Activated naive CD8-positive, alpha-beta T cell treated with anti-CD3 and anti-CD28 coated beads, Interleukin-2, amount 10 ng/mL, durations not matched to agents 7 days and 5 days (primary cell): ENCODE data around the gene ZFAND3. TPM values are rescaled to one million over a fixed set of nuclear protein-coding genes. Genes with fewer than 3 reads are reported as not detected.

Experiments used
- ATAC-seq: fragments of 150-1000 bp; cut with Tn5 transposase; one replicate; pipeline ENCODE4 v1.10.0; 2021; ENCODE audit warnings: low read depth, moderate library complexity
- POLR2A ChIA-PET: fragments of 350-600 bp; sonication (Branson Sonifier 250); formaldehyde crosslinking; loops from one replicate; lab custom pipeline; 2021; ENCODE audit warnings: antibody characterized with exemption; lab: Charles Lee
- DNase-seq: peaks from one replicate; pipeline ENCODE4 v3.0.0; 2021
- H3K27ac Mint-ChIP-seq: one replicate; pipeline ENCODE4 v1.8.0; 2022; ENCODE audit warnings: mild to moderate bottlenecking, mixed read lengths
- H3K27me3 Mint-ChIP-seq: one replicate; pipeline ENCODE4 v1.8.0; 2022; ENCODE audit warnings: mild to moderate bottlenecking, moderate library complexity, mixed read lengths
- H3K36me3 Mint-ChIP-seq: one replicate; pipeline ENCODE4 v1.8.0; 2021; ENCODE audit warnings: mild to moderate bottlenecking, mixed read lengths
- H3K4me1 Mint-ChIP-seq: one replicate; pipeline ENCODE4 v1.8.0; 2021; ENCODE audit warnings: mixed read lengths
- H3K4me3 Mint-ChIP-seq: one replicate; pipeline ENCODE4 v1.8.0; 2022; ENCODE audit warnings: mild to moderate bottlenecking, moderate library complexity, mixed read lengths
- H3K9me3 Mint-ChIP-seq: one replicate; pipeline ENCODE4 v1.8.0; 2021; ENCODE audit warnings: mixed read lengths
- total RNA-seq, 2 experiments: library from RNA; stranded (reverse); gene quantifications; one replicate each; pipeline ENCODE4 v1.2.3, GENCODE V29; 2021

ZFAND3 gene
- total RNA-seq, 2 experiments from 2014 or later: 35.7 to 36.3 TPM

DNA sequence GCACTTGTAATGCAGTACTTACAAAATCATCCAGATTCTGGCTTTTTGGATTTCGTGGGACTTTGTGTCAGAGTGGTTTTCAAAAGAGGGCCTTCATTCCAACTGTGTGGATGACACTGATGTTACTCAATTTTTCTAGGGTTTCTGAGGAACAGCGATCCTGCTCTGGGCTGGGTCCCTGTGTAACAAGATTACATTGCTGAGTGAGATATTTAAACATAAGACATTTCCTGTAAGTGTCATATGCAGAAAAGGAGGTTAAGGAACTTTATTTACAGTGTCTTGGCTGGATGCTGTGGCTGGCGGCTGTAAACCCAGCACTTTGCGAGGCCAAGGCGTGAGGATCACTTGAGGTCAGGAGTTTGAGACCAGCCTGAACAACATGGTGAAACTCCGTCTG, 6.7 kb downstream of the ZFAND3 start:
- POLR2A ChIA-PET: interaction anchor here (0.7 to 2.3 kb wide), 2 partner anchors 7 to 1238 kb away, joined by 3 to 19 read pairs; partner anchors contain the start of gene ZFAND3
- Mint-ChIP-seq H3K9me3 (no peaks in the 10 kb centered on the region), H3K4me1 (peaks cover 44% of the 10 kb centered on the region), H3K4me3 (no peak overlapping the region), H3K27me3 (no peaks in the 10 kb centered on the region), H3K36me3 (peaks cover 3% of the 10 kb centered on the region), H3K27ac (no peak overlapping the region)
- no peak for ATAC-seq
- no peak for DNase-seq

DNA sequence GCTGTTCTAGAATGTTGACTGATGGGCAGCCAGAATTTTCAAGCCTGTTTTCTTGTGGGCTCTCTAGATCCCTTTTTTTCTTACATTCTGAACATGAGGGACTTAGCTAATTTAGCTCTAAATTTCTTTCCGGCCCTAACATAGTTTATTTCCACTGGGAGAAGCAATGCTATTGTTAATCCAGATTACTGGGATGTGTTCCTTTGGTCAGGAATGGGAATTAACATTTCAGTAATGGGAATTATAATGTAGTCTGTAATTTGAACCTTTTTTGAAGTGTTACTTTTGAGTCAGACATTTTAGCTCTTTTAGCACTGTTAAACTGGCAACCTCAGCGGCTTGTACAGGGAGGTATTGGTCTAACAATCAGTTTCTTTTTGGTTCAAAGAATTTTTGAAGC, 7.5 kb downstream of the ZFAND3 start:
- peaks cover 38% of the 10 kb centered on the region for H3K4me1 Mint-ChIP-seq
- no peaks in the 10 kb centered on the region for H3K9me3 Mint-ChIP-seq
- H3K4me3 Mint-ChIP-seq: no peak overlapping the region
- H3K27me3 Mint-ChIP-seq: no peaks in the 10 kb centered on the region
- ATAC-seq: no peak
- DNase-seq: no peak
- no peak overlapping the region for H3K27ac Mint-ChIP-seq
- POLR2A ChIA-PET: interaction anchor here (2.3 kb wide), 1 partner anchor 8 kb away, joined by 19 read pairs; the partner anchor contains the start of gene ZFAND3
- H3K36me3 Mint-ChIP-seq: peaks cover 9% of the 10 kb centered on the region

DNA sequence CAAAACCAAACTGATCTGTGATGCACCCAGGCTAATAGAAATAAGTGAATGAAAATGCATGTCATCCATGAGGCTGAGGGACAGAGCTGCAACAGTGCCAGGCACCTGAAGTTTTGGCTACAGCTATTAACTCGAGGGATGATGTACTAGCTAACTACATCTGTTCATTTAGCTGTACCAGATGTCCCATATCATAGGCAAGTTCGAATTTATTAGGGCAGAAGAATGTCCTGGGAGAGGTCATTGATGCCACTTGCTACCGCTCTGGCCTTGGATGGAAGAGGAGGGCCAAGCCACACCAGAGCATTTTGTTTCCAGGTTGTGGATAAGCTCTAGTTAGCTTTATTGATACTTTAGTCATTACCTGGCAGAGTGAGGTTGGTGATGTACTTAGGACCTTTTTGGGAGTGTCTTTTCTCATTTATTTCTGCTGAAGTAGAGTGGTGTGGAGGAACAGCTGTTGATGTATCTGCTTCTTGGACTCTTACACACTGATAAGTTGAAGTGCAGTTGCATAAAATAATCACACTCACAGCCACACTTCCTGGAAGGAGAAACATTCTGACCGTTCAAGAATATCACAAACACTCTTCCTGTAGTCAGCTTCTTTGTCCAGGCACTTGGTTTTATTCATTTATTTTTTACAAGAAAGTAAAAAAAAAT, 8.2 kb downstream of the ZFAND3 start:
- peaks cover 13% of the 10 kb centered on the region for H3K36me3 Mint-ChIP-seq
- no peak for DNase-seq
- H3K4me3 Mint-ChIP-seq: no peak overlapping the region
- POLR2A ChIA-PET: interaction anchor here (2.3 kb wide), 1 partner anchor 9 kb away, joined by 19 read pairs; the partner anchor contains the start of gene ZFAND3
- peaks cover 36% of the 10 kb centered on the region for H3K4me1 Mint-ChIP-seq
- H3K9me3 Mint-ChIP-seq: no peaks in the 10 kb centered on the region
- no peak overlapping the region for H3K27ac Mint-ChIP-seq
- no peak for ATAC-seq
- H3K27me3 Mint-ChIP-seq: no peaks in the 10 kb centered on the region

DNA sequence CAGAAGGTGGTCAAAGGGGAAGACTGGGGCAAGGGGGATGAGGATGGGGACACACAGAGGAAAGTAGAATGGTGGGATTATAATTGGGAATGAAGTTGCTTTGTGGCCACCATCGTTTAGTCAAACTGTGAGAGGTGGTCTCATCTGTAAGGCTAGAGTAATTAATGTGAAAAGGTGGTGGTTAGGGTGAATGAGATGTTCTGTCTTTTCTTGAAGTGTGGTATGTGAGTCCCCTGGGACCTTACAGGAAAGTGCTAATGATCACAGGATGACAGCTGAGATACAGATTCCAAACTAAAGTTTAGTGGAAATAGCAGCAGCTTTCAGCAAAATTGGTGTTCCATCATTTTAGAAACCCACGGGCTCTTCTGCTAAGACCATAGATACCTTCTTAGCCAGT, 10.7 kb downstream of the ZFAND3 start:
- no peak overlapping the region for H3K4me3 Mint-ChIP-seq
- H3K36me3 Mint-ChIP-seq: peaks cover 26% of the 10 kb centered on the region
- ATAC-seq (no peak), DNase-seq (no peak)
- H3K27me3 Mint-ChIP-seq: no peaks in the 10 kb centered on the region
- H3K27ac Mint-ChIP-seq: no peak overlapping the region
- no peaks in the 10 kb centered on the region for H3K9me3 Mint-ChIP-seq
- POLR2A ChIA-PET: no interaction called here
- H3K4me1 Mint-ChIP-seq: peaks cover 31% of the 10 kb centered on the region

DNA sequence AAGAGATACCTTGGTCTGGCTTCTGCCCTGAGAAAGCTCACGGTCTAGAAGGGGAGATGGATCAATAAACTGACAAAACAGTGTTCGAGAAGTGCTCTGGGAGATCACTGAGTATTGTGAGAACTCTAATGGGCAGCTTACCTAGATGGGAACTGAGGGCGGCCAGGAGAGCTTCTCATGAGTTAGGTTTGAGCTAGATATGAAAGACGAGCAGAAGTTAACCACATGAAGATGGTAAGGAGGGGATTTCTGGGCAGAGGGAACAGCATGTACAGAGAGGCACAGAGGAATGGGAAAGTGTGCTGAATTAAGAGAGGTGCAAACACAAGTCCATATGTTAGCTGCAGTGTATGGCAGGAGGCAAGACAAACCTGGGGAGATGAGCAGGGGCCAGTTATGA, 11.9 kb downstream of the ZFAND3 start:
- Mint-ChIP-seq H3K36me3 (peaks cover 26% of the 10 kb centered on the region), H3K4me1 (peaks cover 28% of the 10 kb centered on the region), H3K9me3 (no peaks in the 10 kb centered on the region), H3K27me3 (no peaks in the 10 kb centered on the region), H3K27ac (no peak overlapping the region), H3K4me3 (no peak overlapping the region)
- POLR2A ChIA-PET: interaction anchor here (0.5 to 0.7 kb wide), 2 partner anchors 12 to 13 kb away, joined by 3 read pairs; no protein-coding TSS in a partner anchor
- ATAC-seq: no peak
- DNase-seq: no peak

DNA sequence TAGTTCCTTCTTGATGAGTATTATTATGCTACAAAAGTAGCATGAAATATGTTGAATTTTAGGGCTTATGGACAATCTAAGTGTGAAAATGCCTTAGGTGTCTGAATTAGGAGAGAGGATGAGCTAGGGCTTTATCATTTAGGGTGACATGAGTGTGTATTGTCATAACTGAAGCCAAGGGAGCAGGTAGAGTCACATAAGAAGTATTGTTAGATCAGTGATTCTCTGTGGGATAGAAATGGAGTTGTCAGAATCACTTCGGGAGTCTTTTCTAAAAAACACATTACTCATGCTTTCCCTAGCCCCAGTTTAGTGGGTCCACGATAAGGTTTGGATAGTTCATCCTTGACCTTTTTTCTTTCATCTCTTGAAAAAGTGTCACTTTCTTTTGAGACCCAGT, 16.4 kb downstream of the ZFAND3 start:
- Mint-ChIP-seq H3K4me1 (peaks cover 12% of the 10 kb centered on the region), H3K27me3 (no peaks in the 10 kb centered on the region), H3K9me3 (no peaks in the 10 kb centered on the region), H3K4me3 (no peak overlapping the region), H3K36me3 (peaks cover 38% of the 10 kb centered on the region), H3K27ac (no peak overlapping the region)
- POLR2A ChIA-PET: no interaction called here
- DNase-seq (no peak), ATAC-seq (no peak)

DNA sequence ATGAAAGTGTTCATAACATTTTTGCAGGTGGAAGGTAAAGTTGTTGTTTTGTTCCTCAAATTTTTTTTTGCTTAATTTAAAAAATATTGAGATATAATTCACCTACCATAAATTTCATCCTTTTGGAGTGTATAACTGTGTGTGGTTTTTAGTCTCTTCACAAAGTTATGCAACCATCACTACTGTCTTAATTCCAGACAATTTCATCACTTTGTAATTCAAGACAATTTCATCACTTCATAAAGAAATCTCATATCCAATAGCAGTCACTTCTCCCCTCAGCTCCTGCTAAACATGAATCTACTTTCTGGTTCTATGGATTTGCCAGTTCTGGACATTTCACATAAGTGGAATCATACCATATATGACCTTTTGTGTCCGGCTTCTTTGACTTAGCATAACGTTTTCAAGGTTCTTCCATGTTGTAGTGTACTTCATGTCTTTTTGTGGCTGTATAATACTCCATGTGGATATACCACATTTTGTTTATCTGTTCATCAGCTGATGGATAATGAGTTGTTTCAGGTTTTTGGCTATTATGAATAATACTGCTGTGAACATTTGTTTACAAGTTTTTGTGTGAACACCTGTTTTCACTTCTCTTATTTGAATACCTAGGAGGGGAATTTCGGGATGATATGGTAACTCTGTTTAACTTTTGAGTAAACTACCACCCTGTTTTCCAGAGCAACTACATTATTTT, 18.8 kb downstream of the ZFAND3 start:
- peaks cover 29% of the 10 kb centered on the region for H3K36me3 Mint-ChIP-seq
- peaks cover 5% of the 10 kb centered on the region for H3K4me1 Mint-ChIP-seq
- POLR2A ChIA-PET: no interaction called here

DNA sequence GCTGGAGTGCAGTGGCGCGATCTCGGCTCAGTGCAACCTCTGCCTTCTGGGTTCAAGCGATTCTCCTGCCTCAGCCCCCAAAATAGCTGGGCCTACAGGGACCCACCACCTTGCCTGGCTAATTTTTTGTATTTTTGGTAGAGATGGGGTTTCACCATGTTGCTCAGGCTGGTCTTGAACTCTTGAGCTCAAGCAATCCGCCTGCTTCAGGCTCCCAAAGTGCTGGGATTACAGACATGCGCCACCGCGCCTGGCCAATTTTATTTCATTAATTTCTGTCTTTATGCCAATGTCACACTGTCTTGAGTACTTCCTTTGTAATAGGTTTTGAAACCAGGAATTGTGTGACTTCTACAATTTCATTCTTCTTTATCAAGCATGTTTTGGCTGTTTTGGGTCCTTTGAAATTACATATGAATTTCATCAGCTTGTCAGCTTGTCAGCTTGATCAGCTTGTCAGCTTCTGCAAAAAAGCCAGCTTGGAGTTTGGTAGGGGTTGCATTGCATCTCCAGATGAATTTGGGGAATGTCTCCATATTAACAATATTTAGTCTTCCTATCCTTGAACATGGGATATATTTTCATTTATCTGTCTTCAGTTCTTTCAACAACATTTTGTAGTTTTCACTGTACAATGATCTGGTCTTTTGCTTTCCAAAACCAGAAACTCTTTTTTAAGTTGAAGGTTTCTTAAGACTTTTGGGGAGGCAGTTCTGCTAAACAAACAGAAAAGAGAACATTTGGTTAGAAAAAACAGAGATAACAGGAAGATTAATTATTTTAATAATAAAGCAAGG, 20.8 kb downstream of the ZFAND3 start:
- DNase-seq (no peak), ATAC-seq (no peak)
- H3K27ac Mint-ChIP-seq: no peak overlapping the region
- H3K27me3 Mint-ChIP-seq: no peaks in the 10 kb centered on the region
- no peak overlapping the region for H3K4me3 Mint-ChIP-seq
- POLR2A ChIA-PET: no interaction called here
- H3K36me3 Mint-ChIP-seq: peaks cover 29% of the 10 kb centered on the region
- H3K9me3 Mint-ChIP-seq: no peaks in the 10 kb centered on the region
- H3K4me1 Mint-ChIP-seq: peaks cover 5% of the 10 kb centered on the region

More for the DNA sequence above, 18.8 kb downstream of the ZFAND3 start:
- Mint-ChIP-seq H3K9me3 (no peaks in the 10 kb centered on the region), H3K27ac (no peak overlapping the region), H3K27me3 (no peaks in the 10 kb centered on the region), H3K4me3 (no peak overlapping the region)
- ATAC-seq: no peak
- DNase-seq: no peak

DNA sequence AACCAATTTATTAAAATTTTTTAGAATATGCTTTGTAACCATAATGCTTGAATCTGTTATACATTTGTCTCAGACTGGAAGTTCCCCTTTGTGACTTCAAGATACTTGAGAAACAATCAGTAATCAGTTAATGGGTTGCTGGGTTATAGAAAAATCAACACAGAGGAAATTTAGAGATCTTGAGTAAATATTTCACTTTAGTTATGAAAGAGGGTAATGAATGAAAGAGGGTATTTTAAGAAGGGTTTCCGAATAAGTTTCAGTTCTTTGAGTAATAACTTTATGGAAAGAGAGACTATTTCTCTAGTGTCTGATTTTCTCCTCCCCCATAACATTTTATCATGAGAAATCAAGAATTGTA, 21.4 kb downstream of the ZFAND3 start:
- H3K4me1 Mint-ChIP-seq: peaks cover 5% of the 10 kb centered on the region
- no peaks in the 10 kb centered on the region for H3K27me3 Mint-ChIP-seq
- no peak overlapping the region for H3K4me3 Mint-ChIP-seq
- H3K9me3 Mint-ChIP-seq: no peaks in the 10 kb centered on the region
- H3K36me3 Mint-ChIP-seq: peaks cover 29% of the 10 kb centered on the region
- POLR2A ChIA-PET: no interaction called here
- ATAC-seq: no peak
- H3K27ac Mint-ChIP-seq: no peak overlapping the region
- DNase-seq: no peak

DNA sequence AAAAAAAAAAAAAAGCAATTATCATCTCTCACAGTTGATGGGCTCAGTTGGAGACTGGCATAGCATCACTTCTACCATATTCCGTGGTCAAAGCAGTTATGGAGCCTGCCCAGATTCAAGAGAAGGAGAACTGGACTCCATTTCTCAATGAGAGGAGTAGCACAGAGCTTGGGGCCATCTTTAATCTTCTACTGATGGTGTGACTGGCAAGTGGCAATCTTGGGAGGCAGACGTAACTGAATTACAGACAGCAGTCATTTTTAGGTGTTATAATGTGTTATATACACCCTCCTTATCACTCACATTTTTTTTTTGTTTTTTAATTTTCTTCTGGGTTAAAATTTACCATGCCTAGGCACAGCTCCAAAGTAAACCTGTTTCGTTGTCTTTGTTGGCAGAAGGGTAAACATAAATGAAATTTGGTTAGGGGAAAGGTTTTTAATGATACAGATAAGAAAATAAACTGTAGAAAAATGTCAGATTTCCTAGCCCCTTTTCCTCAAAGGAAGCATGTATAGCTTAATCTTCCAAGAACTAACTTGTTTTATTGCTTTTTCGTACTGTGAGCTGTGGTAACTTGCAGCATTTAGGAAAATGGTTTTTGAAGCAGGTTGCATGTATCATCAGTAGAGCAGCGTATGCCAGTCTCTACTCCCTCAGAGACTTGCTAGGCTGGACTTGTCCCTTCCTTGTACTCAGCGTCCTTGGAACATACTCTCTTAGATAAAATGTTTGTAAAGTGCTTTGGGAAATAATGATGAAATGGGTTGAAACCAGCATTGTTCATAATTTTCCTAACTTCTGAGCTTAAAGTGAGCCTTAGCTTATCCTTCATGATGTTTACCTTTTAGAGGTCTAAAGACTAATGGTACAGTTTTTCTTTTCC, 25.7 kb downstream of the ZFAND3 start:
- DNase-seq (no peak), ATAC-seq (no peak)
- no peak overlapping the region for H3K4me3 Mint-ChIP-seq
- peaks cover 17% of the 10 kb centered on the region for H3K36me3 Mint-ChIP-seq
- no peak overlapping the region for H3K27ac Mint-ChIP-seq
- H3K27me3 Mint-ChIP-seq: no peaks in the 10 kb centered on the region
- H3K9me3 Mint-ChIP-seq: no peaks in the 10 kb centered on the region
- POLR2A ChIA-PET: no interaction called here
- peaks cover 7% of the 10 kb centered on the region for H3K4me1 Mint-ChIP-seq

DNA sequence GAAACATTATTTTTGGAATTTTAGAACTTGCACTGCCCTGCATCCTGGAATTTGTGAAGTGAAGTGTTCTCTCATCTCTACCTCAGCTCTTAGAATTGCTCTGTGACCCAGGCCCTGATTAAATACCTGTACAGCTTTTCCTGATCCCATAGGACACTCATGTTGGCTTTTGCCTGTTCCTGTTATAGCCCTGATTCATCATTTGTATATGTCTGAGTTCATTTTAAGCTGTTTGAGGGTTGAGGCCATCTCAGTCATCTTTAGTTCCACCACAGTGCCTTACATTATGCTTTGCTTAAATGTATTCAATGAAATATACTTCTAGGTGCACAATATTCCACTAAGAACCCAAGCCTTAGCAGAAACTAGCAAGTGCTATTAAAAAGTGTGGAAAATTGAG, 26.4 kb downstream of the ZFAND3 start:
- H3K27ac Mint-ChIP-seq: no peak overlapping the region
- DNase-seq: no peak
- H3K27me3 Mint-ChIP-seq: no peaks in the 10 kb centered on the region
- no peak overlapping the region for H3K4me3 Mint-ChIP-seq
- H3K4me1 Mint-ChIP-seq: peaks cover 7% of the 10 kb centered on the region
- H3K36me3 Mint-ChIP-seq: peaks cover 15% of the 10 kb centered on the region
- POLR2A ChIA-PET: interaction anchor here (0.7 kb wide), 1 partner anchor 22 kb away, joined by 4 read pairs; no protein-coding TSS in a partner anchor
- H3K9me3 Mint-ChIP-seq: no peaks in the 10 kb centered on the region
- ATAC-seq: no peak

DNA sequence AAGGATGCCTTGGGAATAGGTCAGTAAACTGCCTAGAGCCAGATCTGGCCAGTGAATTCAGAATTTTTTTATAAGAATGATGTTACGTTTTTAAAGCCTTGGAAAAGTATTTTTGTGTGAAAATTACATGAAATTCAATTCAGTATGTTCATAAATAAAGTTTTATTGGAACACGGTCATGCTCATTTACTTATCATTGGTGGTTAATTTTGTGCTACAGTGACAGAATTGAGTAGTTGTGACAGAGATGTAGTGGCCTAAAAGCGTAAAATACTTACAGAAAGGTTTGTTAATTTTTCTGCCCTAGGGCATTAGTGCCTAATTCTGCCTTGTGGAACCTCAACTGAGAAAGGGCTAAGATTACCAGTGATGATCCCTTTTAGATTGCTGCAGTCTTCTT, 28.2 kb downstream of the ZFAND3 start:
- no peak overlapping the region for H3K27ac Mint-ChIP-seq
- no peaks in the 10 kb centered on the region for H3K9me3 Mint-ChIP-seq
- no peak for ATAC-seq
- peaks cover 10% of the 10 kb centered on the region for H3K36me3 Mint-ChIP-seq
- H3K4me1 Mint-ChIP-seq: peaks cover 13% of the 10 kb centered on the region
- H3K27me3 Mint-ChIP-seq: no peaks in the 10 kb centered on the region
- POLR2A ChIA-PET: no interaction called here
- no peak overlapping the region for H3K4me3 Mint-ChIP-seq
- no peak for DNase-seq

DNA sequence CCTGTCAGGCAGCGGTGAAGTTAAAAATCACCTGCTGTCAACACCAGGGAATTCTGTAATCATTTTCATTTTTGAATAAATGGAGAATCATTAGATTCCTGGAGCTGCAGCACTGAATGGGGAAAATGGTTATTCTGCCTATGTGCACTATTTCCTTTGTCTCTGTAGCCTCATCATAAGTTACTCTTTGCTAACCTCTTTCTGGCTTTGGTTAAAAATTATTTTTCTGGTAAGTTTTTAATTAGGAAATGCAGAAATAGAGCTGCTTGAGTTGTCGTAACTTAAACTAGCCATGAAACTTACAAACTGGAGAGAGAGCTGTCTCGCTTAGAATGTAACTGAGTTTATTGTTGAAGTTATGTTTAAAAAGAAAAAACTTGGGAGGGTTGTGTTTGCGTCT, 28.8 kb downstream of the ZFAND3 start:
- H3K4me1 Mint-ChIP-seq: peaks cover 13% of the 10 kb centered on the region
- no peak overlapping the region for H3K4me3 Mint-ChIP-seq
- no peaks in the 10 kb centered on the region for H3K9me3 Mint-ChIP-seq
- POLR2A ChIA-PET: no interaction called here
- peaks cover 13% of the 10 kb centered on the region for H3K36me3 Mint-ChIP-seq
- no peak for DNase-seq
- H3K27me3 Mint-ChIP-seq: no peaks in the 10 kb centered on the region
- no peak overlapping the region for H3K27ac Mint-ChIP-seq
- no peak for ATAC-seq
